Coronary artery (tissue), 2 donors: ENCODE measurements around the gene KRTDAP.

Experiments
- DNase-seq: peaks from one replicate; pipeline ENCODE4 v3.0.0-alpha.2; 2017; ENCODE audit warnings: low spot score
- H3K27ac ChIP-seq, 2 donors: fragments of 200-600 bp; sonication (generic); one replicate each; pipeline ENCODE4 v1.5.1; 2016 to 2019
- H3K4me3 ChIP-seq: fragments of 200-600 bp; sonication (generic); 2 replicates; pipeline ENCODE4 v1.5.1; 2016; ENCODE audit warnings: mild to moderate bottlenecking, moderate library complexity
- TF ChIP-seq, protein P1 (sequence below): fragments of 200-600 bp; sonication (generic); IDR thresholded peaks from one replicate; pipeline ENCODE4 v1.5.1; 2019; ENCODE audit warnings: antibody characterized with exemption

KRTDAP gene

DNA sequence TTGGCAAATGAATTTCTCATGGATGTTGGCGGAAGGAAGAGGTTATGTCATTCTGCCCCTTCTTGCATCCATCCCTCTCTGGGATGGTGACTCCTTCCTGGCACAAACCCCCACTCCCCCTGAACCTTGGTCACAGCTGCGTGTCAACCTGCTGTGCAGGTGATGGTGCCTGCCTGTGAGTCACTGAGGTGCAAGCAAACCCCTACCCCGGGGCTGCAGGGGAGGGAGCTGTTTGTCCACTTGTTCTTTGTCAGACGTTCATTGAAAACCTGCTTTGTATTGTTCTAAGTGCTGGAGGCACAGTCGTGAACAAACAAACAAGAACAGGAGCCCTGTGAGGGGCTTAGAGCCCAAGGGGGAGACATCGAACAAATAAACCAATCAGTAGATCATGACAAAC is 41.0 kb upstream of the KRTDAP start:
- no peak overlapping the region for H3K27ac ChIP-seq
- no peak overlapping the region for H3K4me3 ChIP-seq
- TF ChIP-seq, protein P1, sequence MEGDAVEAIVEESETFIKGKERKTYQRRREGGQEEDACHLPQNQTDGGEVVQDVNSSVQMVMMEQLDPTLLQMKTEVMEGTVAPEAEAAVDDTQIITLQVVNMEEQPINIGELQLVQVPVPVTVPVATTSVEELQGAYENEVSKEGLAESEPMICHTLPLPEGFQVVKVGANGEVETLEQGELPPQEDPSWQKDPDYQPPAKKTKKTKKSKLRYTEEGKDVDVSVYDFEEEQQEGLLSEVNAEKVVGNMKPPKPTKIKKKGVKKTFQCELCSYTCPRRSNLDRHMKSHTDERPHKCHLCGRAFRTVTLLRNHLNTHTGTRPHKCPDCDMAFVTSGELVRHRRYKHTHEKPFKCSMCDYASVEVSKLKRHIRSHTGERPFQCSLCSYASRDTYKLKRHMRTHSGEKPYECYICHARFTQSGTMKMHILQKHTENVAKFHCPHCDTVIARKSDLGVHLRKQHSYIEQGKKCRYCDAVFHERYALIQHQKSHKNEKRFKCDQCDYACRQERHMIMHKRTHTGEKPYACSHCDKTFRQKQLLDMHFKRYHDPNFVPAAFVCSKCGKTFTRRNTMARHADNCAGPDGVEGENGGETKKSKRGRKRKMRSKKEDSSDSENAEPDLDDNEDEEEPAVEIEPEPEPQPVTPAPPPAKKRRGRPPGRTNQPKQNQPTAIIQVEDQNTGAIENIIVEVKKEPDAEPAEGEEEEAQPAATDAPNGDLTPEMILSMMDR = no peak
- no peak for DNase-seq

DNA sequence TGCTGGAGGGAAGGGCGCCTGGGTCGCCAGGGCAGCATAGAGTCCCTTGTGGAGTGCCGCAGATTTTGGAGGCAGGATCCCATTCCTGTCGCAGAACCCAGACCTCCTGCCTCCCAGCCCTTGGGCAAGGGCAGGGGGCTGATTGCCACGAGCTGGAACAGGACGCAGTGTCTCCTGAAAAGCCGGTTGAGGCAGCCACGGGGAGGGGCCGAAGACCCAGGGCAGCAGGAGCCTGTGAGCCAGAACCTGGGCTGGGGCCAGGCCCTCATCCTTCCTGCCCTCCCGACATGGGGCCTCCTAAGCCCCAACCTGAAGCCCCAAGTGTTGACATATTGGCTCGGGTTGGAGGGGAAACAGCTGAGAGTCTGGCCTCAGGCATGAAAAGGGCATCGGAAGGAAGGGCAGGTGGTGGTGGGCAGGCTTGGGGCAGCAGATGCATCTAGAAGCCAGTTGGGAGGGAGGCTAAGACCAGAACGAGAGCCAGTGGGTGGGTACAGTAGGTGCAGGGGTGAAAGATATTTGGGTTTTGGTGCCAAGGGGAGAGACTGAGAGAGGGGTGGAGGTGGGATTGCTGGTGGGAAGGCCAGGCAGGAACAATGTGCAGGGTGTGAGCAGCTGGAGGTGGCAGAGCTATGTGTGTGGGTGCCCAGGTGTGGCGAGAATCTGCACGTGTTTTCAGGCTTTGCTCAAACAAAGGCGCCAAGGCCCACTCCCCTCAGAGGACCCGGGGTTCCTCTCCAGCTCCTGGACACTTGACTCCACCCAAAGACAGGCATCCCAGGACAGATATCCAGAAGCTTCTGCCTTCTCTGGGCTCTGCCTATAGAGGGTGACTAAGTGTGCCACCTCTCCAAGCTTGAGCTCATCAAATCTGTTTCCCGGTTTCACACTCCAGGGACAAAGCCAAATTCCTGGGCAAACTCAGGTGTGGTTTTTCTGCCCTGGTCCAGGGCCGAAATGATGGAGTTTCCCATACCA is 39.3 kb upstream of the KRTDAP start:
- TF ChIP-seq, protein P1 = no peak
- no peak overlapping the region for H3K27ac ChIP-seq
- H3K4me3 ChIP-seq = no peak overlapping the region
- DNase-seq = no peak

DNA sequence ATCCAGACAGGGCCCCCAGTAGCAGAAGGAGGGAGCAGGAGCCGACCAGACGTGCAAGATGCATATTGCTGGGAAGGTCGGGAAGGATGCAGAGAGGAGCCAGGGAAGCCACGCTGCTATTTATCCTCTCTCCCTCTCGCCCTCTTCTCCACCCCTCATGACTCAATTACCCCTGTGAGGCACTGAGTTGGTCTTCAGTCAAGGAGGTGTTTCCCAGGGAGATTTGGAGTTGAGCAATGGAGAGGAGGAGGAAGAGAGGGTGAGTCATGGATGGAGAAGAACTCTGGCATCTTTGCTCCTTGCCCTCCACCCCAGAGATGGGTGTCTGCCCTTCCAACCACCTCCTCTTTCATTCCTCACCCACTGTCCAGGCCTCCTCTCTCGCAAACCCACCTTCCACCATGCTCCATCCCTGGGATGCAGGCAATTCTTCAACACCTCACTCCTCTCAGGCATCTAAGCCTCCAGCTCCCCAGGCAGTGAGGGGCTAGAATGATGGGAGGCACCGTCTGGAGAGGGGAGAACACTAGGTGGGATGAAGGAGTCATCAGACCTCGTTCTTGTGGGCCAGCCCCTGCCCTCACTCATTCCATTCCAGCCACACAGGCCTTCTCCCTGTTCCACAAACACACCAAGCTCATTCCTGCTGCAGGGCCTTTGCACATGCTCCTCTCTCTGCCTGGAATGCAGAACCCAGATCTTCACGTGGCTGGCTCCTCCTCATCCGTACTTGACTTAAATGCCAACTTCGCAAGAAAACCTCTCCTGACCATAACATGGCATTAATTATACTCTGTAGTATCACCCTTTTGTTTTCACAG is 38.2 kb upstream of the KRTDAP start, which contains the start of gene SBSN:
Gene SBSN, minus strand, starts transcription at position 94 of the 821 bp plus-strand sequence. Its CDS starts 30 bp downstream, at position 64.
- DNase-seq = no peak
- H3K4me3 ChIP-seq = no peak within 1 kb of the TSS
- TF ChIP-seq, protein P1 = no peak
- H3K27ac ChIP-seq = no peak within 1 kb of the TSS

DNA sequence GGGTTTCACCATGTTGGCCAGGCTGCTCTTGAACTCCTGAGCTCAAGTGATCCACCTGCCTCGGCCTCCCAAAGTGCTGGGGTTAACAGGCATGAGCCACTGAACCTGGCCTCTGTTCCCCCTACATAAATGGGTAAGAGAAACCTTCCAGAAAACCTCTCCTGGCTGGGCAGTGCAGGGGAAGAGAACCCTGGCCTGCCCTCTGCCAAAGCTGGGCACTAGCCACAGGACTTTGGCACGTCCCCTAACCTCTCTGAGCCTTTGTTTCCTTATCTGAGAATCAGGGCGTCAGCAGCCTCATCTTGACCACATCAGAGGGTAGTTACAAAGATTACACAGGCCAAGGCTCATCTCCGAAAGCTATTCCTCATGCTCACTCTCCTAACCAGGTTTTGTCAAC is 35.6 kb upstream of the KRTDAP start:
- Histone ChIP-seq H3K4me3 (no peak overlapping the region), H3K27ac (no peak overlapping the region)
- DNase-seq = no peak
- TF ChIP-seq, protein P1 = no peak

DNA sequence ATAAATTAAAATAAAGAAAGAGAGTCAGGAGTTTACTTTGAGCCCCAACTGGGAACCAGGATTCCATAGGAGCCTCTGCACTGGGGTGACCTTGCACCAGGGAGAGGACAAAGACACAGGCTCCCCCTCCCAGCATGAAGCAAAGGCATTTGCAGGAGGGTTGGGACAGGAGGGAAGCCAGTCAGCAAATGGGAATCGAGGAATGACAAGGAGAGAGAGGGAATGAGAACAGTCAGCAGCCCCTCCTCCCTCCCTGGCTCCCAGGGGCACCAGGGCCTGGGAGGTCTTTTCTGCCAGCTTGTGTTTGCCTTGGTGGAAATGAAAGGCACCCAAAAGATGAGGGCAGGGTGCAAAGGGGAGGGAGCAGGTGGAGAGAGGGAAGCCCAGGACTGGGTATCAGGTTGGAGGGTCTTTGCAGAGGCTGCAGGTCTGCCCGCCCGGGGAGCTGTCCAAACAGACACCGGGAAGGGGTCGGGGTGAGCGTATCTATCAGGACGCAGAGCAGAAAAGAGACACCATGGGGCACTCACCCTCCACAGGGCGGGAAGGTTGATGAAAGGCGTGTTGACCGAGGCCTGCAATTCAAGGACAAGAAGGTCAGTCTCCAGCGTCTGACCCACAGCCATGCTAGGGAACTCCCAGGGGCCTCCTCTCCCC is 34.0 kb upstream of the KRTDAP start:
- Histone ChIP-seq H3K4me3 (no peak overlapping the region), H3K27ac (no peak overlapping the region)
- TF ChIP-seq, protein P1 = no peak
- no peak for DNase-seq

DNA sequence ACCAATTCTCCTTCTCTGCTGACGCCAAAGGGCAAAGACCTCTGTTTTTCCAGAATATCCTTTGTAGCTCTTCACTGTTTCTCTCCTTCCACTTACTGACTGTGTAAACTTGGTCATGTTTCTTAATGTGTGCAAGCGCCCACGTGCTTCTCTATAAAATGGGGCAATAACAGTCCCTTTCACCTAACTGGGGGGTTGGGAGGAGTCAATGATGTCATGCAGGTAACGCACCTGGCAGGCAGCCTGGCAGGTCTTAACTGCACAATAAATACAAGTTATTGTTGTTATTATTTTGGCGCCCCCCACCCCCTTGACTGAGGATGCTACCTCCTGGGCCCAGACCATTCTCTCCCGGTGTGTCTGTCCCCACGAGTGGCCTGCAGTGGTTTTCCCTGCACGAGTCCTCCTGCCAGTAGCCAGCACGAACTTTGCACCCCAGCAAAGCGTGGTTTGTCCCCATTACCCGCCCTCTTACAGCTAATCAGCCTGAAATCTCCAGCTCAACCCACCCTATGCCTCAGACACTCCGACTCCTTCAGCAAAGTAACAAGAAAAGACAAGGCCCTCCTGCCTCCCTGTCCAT is 32.6 kb upstream of the KRTDAP start:
- no peak overlapping the region for H3K27ac ChIP-seq
- H3K4me3 ChIP-seq = no peak overlapping the region
- TF ChIP-seq, protein P1 = no peak
- no peak for DNase-seq
